SK-N-SH (cell line): ENCODE data around the gene IPO9. TPM values are rescaled to one million over a fixed set of nuclear protein-coding genes. Genes with fewer than 3 reads are reported as not detected.

Experiments
- CTCF ChIA-PET: fragments of 300-600, 350-600 bp; formaldehyde crosslinking; extraction: SDS; loops from one replicate; lab custom pipeline; 2021; lab: Yijun Ruan, JAX
- POLR2A ChIA-PET: fragments of 350-600 bp; sonication (Branson Sonifier 250); formaldehyde crosslinking; extraction: SDS; loops from one replicate; lab custom pipeline; 2020; ENCODE audit warnings: antibody characterized with exemption, inconsistent platforms; lab: Yijun Ruan, JAX
- DNase-seq: peaks from one replicate; pipeline ENCODE4 v3.0.0; 2012
- H2AFZ ChIP-seq: fragments of 200-600 bp; sonication (generic); 2 replicates; pipeline ENCODE4 v1.8.1; 2016; ENCODE audit warnings: antibody characterized with exemption, mild to moderate bottlenecking, low read depth
- H3F3A ChIP-seq: fragments of 200-600 bp; sonication (generic); replicated peaks from 2 replicates; pipeline ENCODE3; 2016; ENCODE audit warnings: antibody characterized with exemption, mild to moderate bottlenecking; ENCODE audit not compliant: insufficient read depth
- H3K27ac ChIP-seq, 2 experiments: fragments of 200-500 bp in 1 of 2; fragments of 200-600 bp in 1 of 2; sonication (Bioruptor generic) in 1 of 2; sonication (generic), shearing (Covaris generic) in 1 of 2; 2 replicates each; pipeline versions ENCODE4 v1.5.1 to v1.6.1; 2014 to 2016; ENCODE audit warnings: low read depth in 2 of 2, inconsistent platforms in 1 of 2, low read length in 1 of 2, mild to moderate bottlenecking in 1 of 2, mixed read lengths in 1 of 2
- H3K27me3 ChIP-seq: fragments of 200-600 bp; sonication (generic), shearing (Covaris generic); 2 replicates; pipeline ENCODE4 v1.6.1; 2016; ENCODE audit warnings: mixed run types; ENCODE audit not compliant: insufficient read depth
- H3K36me3 ChIP-seq, 2 experiments: fragments of 200-500 bp in 1 of 2; fragments of 200-600 bp in 1 of 2; sonication (Bioruptor generic) in 1 of 2; sonication (generic) in 1 of 2; replicated peaks in 1 of 2; 2 replicates each; pipeline versions ENCODE3 to v1.5.1; 2014 to 2016; ENCODE audit warnings: low read length in 1 of 2, mild to moderate bottlenecking in 1 of 2; ENCODE audit not compliant: insufficient read depth in 2 of 2, control insufficient read depth in 1 of 2
- H3K4me1 ChIP-seq, 2 experiments: fragments of 200-500 bp in 1 of 2; fragments of 200-600 bp in 1 of 2; sonication (Bioruptor generic) in 1 of 2; sonication (generic), shearing (Covaris generic) in 1 of 2; 2 replicates each; pipeline versions ENCODE4 v1.5.1 to v1.6.1; 2014 to 2016; ENCODE audit warnings: low read depth in 1 of 2, low read length in 1 of 2, mixed run types in 1 of 2; ENCODE audit not compliant: insufficient read depth in 2 of 2, control insufficient read depth in 1 of 2
- H3K4me2 ChIP-seq: fragments of 200-600 bp; sonication (generic), shearing (Covaris generic); 2 replicates; pipeline ENCODE4 v1.6.1; 2017; ENCODE audit warnings: mixed run types
- H3K4me3 ChIP-seq, 2 experiments: fragments of 200-500 bp in 1 of 2; fragments of 200-600 bp in 1 of 2; sonication (Bioruptor generic) in 1 of 2; sonication (generic), shearing (Covaris generic) in 1 of 2; 2 replicates each; pipeline versions ENCODE4 v1.5.1 to v1.8.1; 2014 to 2016; ENCODE audit warnings: low read depth in 2 of 2, inconsistent platforms in 1 of 2, low read length in 1 of 2, mild to moderate bottlenecking in 1 of 2, mixed read lengths in 1 of 2, moderate library complexity in 1 of 2
- H3K79me2 ChIP-seq: fragments of 200-600 bp; sonication (generic); 2 replicates; pipeline ENCODE4 v1.8.1; 2017; ENCODE audit warnings: mild to moderate bottlenecking; ENCODE audit not compliant: insufficient read depth
- H3K9ac ChIP-seq: fragments of 200-600 bp; sonication (generic); 2 replicates; pipeline ENCODE4 v1.6.1; 2017; ENCODE audit warnings: mixed run types
- H3K9me2 ChIP-seq: fragments of 200-600 bp; sonication (generic); 2 replicates; pipeline ENCODE4 v1.6.1; 2017; ENCODE audit warnings: mixed run types
- H3K9me3 ChIP-seq: fragments of 200-600 bp; sonication (generic); 2 replicates; pipeline ENCODE4 v1.6.1; 2017; ENCODE audit warnings: mixed run types, mild to moderate bottlenecking, moderate library complexity
- H4K20me1 ChIP-seq: fragments of 200-600 bp; sonication (generic); 2 replicates; pipeline ENCODE4 v1.6.1; 2017; ENCODE audit warnings: mild to moderate bottlenecking, mixed run types; ENCODE audit not compliant: insufficient read depth
- CHD2 ChIP-seq: fragments of 150-350 bp; IDR thresholded peaks from 2 replicates; pipeline ENCODE4 v1.6.1; 2018; ENCODE audit warnings: low read length; ENCODE audit not compliant: partially characterized antibody
- ELF1 ChIP-seq: IDR thresholded peaks from 2 replicates; pipeline ENCODE4 v1.4.0; 2012
- EP300 ChIP-seq, 2 experiments: IDR thresholded peaks; 2 replicates each; pipeline versions ENCODE4 v1.4.0 to v1.6.1; 2012; ENCODE audit warnings: borderline replicate concordance in 1 of 2, low read depth in 1 of 2, low read length in 1 of 2
- FOSL2 ChIP-seq: IDR thresholded peaks from 2 replicates; pipeline ENCODE4 v1.4.0; 2012; ENCODE audit warnings: low read depth, mild to moderate bottlenecking, moderate library complexity, borderline replicate concordance
- GABPA ChIP-seq: IDR thresholded peaks from 2 replicates; pipeline ENCODE4 v1.4.0; 2012; ENCODE audit warnings: low read depth, mild to moderate bottlenecking
- GATA2 ChIP-seq: sonication (generic); formaldehyde crosslinking; IDR thresholded peaks from 2 replicates; pipeline ENCODE4 v1.5.0; 2020; ENCODE audit warnings: mild to moderate bottlenecking, missing genetic modification reagents
- MEF2A ChIP-seq: IDR thresholded peaks from 2 replicates; pipeline ENCODE4 v1.4.0; 2012; ENCODE audit warnings: low read depth, borderline replicate concordance
- MXI1 ChIP-seq: IDR thresholded peaks from 2 replicates; pipeline ENCODE4 v1.6.1; 2012; ENCODE audit warnings: mild to moderate bottlenecking, low read depth, low read length, improper control_type of control experiment
- NRF1 ChIP-seq: IDR thresholded peaks from 2 replicates; pipeline ENCODE4 v1.6.1; 2012; ENCODE audit warnings: low read depth, mild to moderate bottlenecking, low read length
- RAD21 ChIP-seq: IDR thresholded peaks from 2 replicates; pipeline ENCODE4 v1.6.1; 2012; ENCODE audit warnings: mild to moderate bottlenecking, low read length
- RFX5 ChIP-seq: IDR thresholded peaks from 2 replicates; pipeline ENCODE4 v1.6.1; 2012; ENCODE audit warnings: mild to moderate bottlenecking, improper control_type of control experiment, low read length
- SIN3A ChIP-seq: IDR thresholded peaks from 2 replicates; pipeline ENCODE4 v1.6.1; 2012; ENCODE audit warnings: low read depth, mild to moderate bottlenecking, low read length, moderate library complexity, borderline replicate concordance
- TAF1 ChIP-seq: IDR thresholded peaks from 2 replicates; pipeline ENCODE4 v1.6.1; 2012; ENCODE audit warnings: low read depth, mild to moderate bottlenecking, low read length, moderate library complexity, borderline replicate concordance
- TCF12 ChIP-seq: IDR thresholded peaks from 2 replicates; pipeline ENCODE4 v1.4.0; 2012
- TEAD4 ChIP-seq: IDR thresholded peaks from 2 replicates; pipeline ENCODE4 v1.4.0; 2012; ENCODE audit warnings: mild to moderate bottlenecking, borderline replicate concordance; ENCODE audit not compliant: insufficient read depth
- WGBS: methylation state at CpG from one replicate; pipeline ENCODE4 v1.1.6; 2017; ENCODE audit warnings: low lambda C conversion rate; 5-methylcytosine and 5-hydroxymethylcytosine counted together
- polyA plus RNA-seq, 3 experiments: library from polyadenylated mRNA; depleted of rRNA; stranded (reverse); fragments of >200 nt; gene quantifications; 2 replicates each; pipeline ENCODE4 v1.2.3, GENCODE V29; 2012
- TF ChIP-seq, protein P1 (sequence below): IDR thresholded peaks from 2 replicates; pipeline ENCODE4 v1.4.0; 2012; ENCODE audit warnings: low read depth, borderline replicate concordance
- TF ChIP-seq, protein P2 (sequence below): IDR thresholded peaks from 2 replicates; pipeline ENCODE4; 2012
- TF ChIP-seq, protein P3 (sequence below): IDR thresholded peaks from 2 replicates; pipeline ENCODE4 v1.4.0; 2012; ENCODE audit warnings: low read depth, borderline replicate concordance
- TF ChIP-seq, protein P4 (sequence below): fragments of 200-600 bp; sonication (generic); IDR thresholded peaks from 2 replicates; pipeline ENCODE4 v1.6.1; 2017; ENCODE audit warnings: antibody characterized with exemption, mild to moderate bottlenecking, moderate library complexity

Gene IPO9
- polyA plus RNA-seq, 1 of the 3 experiments (the other 2 are of a cell fraction): 24.5 TPM

DNA sequence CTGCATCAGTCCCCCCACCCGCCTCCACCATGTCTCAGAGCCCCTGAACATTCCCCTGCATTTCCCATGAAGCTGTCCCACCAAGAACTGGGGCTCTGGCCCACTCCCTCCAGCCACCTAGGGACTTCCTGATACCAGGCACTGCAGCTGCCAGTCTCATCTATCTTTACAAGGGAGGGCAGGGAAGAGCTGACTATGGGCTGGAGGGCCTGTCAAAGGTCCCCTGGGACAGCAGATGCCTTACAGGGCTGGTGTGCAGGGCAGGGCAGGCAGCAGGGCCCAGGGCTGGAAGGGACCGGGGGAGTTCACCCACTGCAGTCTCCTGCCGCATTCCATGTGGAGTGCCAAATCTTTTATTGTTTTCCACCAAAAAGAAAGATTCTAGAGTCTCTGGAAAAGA is 77.4 kb downstream of the IPO9 start:
- Histone ChIP-seq H3K27ac (no peak overlapping the region), H3K9me3 (no peaks in the 10 kb centered on the region), H4K20me1 (no peaks in the 10 kb centered on the region), H3K9me2 (no peaks in the 10 kb centered on the region), H3K4me3 (no peak overlapping the region), H3K36me3 (no peaks in the 10 kb centered on the region), H2AFZ (no peak overlapping the region), H3K9ac (no peak overlapping the region), H3F3A (peaks cover 7% of the 10 kb centered on the region), H3K27me3 (no peaks in the 10 kb centered on the region), H3K79me2 (no peaks in the 10 kb centered on the region), H3K4me1 (peaks cover 5 to 33% of the 10 kb centered on the region in 2 experiments; a peak in 3 of 4 replicates), H3K4me2 (no peak overlapping the region)
- CTCF ChIA-PET: interaction anchor here (0.9 to 7.5 kb wide), 5 partner anchors 10 to 102 kb away, joined by 3 to 87 read pairs (median 4); no protein-coding TSS in a partner anchor
- POLR2A ChIA-PET: no interaction called here
- 88% methylated on average over 2 of the region's 3 CpGs for WGBS
- no peak for TF ChIP-seq TAF1
- no peak for DNase-seq

DNA sequence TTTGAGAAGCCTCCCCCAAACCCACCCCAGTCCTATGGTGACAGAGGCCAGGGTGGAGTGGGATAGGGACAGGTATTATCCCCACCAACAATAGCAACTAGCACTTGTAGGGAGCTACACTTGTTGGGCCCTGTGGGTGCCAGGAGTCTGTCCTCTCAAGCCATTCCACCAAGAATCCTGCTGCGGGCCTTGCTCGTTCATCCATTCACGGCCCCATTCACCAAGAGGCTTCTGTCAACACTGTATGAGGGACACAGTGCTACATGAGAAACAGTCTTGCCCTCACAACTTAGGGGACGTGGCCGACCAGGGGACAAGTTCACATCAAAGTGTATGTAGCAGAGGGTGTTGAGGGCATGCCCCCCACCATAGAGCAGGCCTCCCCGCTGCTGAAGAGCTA is 78.7 kb downstream of the IPO9 start:
- no peaks in the 10 kb centered on the region for H3K9me2 ChIP-seq
- no peaks in the 10 kb centered on the region for H3K36me3 ChIP-seq
- DNase-seq: no peak
- peaks cover 5 to 30% of the 10 kb centered on the region in 2 experiments; a peak in 3 of 4 replicates for H3K4me1 ChIP-seq
- H2AFZ ChIP-seq: no peak overlapping the region
- peaks cover 7% of the 10 kb centered on the region for H3F3A ChIP-seq
- ChIA-PET CTCF (interaction anchor here (0.6 to 7.5 kb wide), 7 partner anchors 10 to 101 kb away, joined by 3 to 87 read pairs (median 3); no protein-coding TSS in a partner anchor), POLR2A (no interaction called here)
- 96% methylated on average over 6 of the region's 6 CpGs for WGBS
- H3K27me3 ChIP-seq: no peaks in the 10 kb centered on the region
- no peak overlapping the region for H3K4me3 ChIP-seq
- H3K9me3 ChIP-seq: no peaks in the 10 kb centered on the region
- H3K4me2 ChIP-seq: no peak overlapping the region
- no peak overlapping the region for H3K9ac ChIP-seq
- TF ChIP-seq ELF1 (no peak), GABPA (no peak), CHD2 (no peak), NRF1 (no peak), RFX5 (no peak), RAD21 (no peak), EP300 (IDR thresholded peaks at IDR 0.05; ENCODE audit: borderline replicate concordance in 1 of 2, low read depth in 1 of 2, low read length in 1 of 2) (no peak), TAF1 (no peak), SIN3A (no peak), MXI1 (no peak), TEAD4 (no peak), GATA2 (no peak), TCF12 (no peak), MEF2A (no peak), FOSL2 (no peak)
- TF ChIP-seq, protein P1, sequence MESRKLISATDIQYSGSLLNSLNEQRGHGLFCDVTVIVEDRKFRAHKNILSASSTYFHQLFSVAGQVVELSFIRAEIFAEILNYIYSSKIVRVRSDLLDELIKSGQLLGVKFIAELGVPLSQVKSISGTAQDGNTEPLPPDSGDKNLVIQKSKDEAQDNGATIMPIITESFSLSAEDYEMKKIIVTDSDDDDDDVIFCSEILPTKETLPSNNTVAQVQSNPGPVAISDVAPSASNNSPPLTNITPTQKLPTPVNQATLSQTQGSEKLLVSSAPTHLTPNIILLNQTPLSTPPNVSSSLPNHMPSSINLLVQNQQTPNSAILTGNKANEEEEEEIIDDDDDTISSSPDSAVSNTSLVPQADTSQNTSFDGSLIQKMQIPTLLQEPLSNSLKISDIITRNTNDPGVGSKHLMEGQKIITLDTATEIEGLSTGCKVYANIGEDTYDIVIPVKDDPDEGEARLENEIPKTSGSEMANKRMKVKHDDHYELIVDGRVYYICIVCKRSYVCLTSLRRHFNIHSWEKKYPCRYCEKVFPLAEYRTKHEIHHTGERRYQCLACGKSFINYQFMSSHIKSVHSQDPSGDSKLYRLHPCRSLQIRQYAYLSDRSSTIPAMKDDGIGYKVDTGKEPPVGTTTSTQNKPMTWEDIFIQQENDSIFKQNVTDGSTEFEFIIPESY: no peak
- TF ChIP-seq, protein P2, sequence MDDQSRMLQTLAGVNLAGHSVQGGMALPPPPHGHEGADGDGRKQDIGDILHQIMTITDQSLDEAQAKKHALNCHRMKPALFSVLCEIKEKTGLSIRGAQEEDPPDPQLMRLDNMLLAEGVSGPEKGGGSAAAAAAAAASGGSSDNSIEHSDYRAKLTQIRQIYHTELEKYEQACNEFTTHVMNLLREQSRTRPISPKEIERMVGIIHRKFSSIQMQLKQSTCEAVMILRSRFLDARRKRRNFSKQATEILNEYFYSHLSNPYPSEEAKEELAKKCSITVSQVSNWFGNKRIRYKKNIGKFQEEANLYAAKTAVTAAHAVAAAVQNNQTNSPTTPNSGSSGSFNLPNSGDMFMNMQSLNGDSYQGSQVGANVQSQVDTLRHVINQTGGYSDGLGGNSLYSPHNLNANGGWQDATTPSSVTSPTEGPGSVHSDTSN: no peak
- TF ChIP-seq, protein P3, sequence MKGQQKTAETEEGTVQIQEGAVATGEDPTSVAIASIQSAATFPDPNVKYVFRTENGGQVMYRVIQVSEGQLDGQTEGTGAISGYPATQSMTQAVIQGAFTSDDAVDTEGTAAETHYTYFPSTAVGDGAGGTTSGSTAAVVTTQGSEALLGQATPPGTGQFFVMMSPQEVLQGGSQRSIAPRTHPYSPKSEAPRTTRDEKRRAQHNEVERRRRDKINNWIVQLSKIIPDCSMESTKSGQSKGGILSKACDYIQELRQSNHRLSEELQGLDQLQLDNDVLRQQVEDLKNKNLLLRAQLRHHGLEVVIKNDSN: no peak
- TF ChIP-seq, protein P4, sequence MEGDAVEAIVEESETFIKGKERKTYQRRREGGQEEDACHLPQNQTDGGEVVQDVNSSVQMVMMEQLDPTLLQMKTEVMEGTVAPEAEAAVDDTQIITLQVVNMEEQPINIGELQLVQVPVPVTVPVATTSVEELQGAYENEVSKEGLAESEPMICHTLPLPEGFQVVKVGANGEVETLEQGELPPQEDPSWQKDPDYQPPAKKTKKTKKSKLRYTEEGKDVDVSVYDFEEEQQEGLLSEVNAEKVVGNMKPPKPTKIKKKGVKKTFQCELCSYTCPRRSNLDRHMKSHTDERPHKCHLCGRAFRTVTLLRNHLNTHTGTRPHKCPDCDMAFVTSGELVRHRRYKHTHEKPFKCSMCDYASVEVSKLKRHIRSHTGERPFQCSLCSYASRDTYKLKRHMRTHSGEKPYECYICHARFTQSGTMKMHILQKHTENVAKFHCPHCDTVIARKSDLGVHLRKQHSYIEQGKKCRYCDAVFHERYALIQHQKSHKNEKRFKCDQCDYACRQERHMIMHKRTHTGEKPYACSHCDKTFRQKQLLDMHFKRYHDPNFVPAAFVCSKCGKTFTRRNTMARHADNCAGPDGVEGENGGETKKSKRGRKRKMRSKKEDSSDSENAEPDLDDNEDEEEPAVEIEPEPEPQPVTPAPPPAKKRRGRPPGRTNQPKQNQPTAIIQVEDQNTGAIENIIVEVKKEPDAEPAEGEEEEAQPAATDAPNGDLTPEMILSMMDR: no peak
- H3K27ac ChIP-seq: no peak overlapping the region
- H4K20me1 ChIP-seq: no peaks in the 10 kb centered on the region
- no peaks in the 10 kb centered on the region for H3K79me2 ChIP-seq
